AML-193 (cell line): Measurements from ENCODE around the gene RNF121.

Experiments used
- DNase-seq, 2 experiments: peaks; one replicate each; lab custom pipeline; 2025; lab: John Stamatoyannopoulos, UW

RNF121 gene

DNA sequence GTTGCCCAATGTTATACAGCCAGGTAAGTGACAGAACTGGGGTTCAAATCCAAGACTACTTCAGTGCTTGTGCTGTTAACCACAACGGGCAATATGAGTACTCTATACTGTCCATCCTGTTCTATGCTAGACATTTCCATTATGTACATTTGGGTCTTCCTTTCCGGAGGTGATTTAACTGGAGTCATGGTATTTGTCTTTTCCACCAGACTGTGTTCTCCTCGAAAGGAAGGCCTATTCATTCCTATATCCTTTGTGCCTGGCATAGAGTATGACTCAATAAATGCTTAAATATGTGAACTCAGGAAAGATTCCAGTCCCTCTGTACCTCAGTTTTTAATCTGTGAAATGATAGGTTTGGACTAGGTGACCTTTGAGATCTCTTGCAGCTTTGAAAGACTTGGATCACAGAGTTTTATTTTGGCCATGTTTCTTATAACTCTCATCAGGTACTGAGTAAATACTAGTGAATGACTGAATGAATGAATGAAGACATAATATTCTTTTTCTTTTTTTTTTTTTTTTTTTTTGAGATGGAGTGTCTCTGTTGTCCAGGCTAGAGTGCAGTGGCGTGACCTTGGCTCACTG is 6.6 kb downstream of the RNF121 start:
- DNase-seq: no peak

DNA sequence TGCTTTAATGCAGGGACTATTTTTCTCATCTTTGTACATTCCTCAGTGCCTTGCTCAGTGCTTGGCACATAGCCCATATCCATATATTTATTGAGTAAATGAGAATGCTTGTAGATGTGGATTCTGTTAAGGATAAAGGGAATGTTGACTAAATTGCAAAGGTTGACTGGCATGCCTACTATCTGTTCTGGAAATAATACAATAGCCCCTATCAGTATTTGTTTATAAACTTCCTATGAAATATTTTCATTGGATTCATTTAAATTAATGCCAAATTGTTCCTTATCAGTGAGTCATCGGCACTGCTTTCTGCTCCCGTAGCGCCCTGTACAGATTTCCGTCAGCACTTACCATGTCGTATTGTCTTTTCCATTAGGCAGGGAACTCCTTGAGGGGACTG is 8.0 kb downstream of the RNF121 start:
- no peak for DNase-seq

- no peak for DNase-seq
Measured at GRCh38 chr11:71937826-71938225, 9.0 kb downstream of the RNF121 start.

DNA sequence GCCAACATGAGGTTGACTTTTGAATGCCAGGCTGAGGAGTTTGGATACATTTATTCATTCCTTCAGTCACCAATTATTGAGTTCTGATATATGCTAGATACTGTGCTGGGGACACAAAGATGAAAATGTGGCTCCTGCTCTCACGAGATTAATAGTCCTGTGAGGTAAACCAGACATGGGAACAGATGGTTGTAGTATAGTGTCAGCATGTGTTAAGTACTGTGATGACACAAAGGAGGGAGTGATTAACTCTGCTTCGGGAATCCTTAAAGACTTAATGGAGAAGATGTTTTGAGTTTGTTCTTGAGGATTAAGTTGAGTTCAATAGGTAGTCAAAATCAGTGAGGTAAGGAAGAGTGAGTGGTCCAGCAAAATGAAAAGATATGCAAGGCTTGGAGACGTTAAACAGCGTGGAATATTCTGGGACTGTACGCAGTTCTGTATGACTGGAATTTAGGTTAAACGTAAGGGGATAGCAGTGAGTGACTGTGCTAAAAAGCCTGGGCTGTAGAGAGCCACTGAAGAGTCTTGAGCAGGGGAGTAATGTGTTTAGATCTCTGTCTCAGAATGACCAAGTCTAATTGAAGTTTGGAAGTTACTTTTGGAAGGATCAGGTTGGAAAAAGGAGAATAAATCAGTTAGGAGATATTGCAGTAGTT is 11.8 kb downstream of the RNF121 start:
- no peak for DNase-seq

DNA sequence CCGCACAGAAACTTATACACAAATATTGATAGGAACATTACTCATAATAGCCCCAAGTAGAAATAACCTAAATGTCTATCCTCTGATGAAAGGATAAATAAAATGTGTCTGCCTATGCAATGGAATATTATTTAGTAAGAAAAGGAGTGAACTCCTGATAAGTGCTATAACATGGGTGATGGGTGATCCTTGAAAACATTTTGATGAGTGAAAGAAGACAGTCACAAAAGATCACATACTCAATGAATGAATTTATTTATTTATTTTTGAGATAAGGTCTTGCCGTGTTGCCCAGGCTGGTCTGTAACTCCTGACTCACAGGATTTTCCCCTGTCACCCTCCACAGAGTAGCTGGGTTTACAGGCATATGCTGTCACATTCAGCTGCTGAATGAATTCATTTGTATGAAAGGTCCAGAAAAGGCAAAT is 17.3 kb downstream of the RNF121 start:
- no peak for DNase-seq

GRCh38 chr11:71947498-71947897 is 18.7 kb downstream of the RNF121 start:
- DNase-seq: no peak

DNA sequence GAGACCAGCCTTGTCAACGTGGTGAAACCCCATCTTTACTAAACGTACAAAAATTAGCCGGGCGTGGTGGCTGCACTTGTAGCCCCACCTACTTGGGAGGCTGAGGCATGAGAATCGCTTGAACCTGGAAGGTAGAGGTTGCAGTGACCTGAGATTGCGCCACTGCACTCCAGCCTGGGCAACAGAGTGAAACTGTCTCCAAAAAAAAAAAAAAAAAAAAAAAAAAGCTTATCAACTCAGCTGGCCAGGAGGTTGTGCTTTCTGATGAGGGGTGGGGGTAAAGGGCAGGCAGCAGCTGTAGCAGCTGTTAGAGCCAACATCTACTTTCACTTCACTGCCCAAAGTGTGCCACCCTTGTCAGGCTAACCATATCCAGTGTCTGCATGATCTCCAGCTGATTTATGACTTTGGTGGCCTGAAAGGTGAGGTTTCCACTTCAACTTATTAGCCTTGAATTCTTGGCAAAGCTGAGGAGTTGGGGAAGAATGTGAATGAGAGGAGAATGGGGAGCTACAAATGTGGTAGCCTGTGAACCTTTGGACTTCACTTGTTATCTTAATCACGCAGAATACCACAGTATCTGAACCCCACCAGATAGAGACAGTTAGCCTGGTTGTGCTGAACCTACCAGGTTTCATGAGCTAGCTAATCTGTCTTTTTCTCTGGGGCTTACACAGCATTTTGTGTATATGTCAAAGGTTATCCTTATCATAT is 19.6 kb downstream of the RNF121 start:
- DNase-seq: no peak

DNA sequence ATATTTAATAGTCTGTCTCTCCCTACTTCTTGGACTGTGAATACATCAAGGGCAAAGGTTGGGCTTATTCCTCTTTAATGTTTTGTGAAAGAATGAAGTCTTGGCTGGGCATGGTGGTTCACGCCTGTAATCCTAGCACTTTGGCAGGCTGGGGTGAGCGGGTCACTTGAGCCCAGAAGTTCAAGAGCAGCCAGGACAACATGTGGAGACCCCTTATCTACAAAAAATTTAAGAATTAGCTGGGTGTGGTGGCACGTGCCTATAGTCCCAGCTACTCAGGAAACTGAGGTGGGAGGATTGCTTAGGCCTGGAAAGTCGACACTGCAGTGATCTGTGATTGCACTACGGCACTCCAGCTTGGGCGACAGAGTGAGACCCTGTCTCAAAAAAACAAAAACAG is 20.2 kb downstream of the RNF121 start:
- no peak for DNase-seq

GRCh38 chr11:71951741-71952310 is 23.0 kb downstream of the RNF121 start:
- no peak for DNase-seq

- no peak for DNase-seq
Measured at GRCh38 chr11:71955898-71956456, 27.1 kb downstream of the RNF121 start.

GRCh38 chr11:71962428-71963038 is 33.7 kb downstream of the RNF121 start:
- peak; percentile 13 to 23 for DNase-seq

DNA sequence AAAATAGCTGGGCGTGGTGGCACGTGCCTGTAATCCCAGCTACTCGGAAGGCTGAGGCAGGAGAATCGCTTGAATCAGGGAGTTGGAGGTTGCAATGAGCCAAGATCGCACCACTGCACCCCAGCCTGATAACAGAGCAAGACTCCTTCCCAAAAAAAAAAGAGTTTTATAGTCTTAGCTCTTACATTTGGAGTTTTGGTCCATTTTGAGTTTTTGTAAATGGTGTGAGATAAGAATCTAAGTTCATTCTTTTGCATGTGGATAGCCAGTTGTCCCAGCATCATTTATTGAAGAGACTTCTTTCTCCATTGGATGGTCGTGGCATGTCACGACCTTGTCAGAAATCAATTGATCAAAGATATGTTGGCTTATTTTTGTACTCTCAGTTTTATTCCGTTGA is 34.6 kb downstream of the RNF121 start:
- no peak for DNase-seq

DNA sequence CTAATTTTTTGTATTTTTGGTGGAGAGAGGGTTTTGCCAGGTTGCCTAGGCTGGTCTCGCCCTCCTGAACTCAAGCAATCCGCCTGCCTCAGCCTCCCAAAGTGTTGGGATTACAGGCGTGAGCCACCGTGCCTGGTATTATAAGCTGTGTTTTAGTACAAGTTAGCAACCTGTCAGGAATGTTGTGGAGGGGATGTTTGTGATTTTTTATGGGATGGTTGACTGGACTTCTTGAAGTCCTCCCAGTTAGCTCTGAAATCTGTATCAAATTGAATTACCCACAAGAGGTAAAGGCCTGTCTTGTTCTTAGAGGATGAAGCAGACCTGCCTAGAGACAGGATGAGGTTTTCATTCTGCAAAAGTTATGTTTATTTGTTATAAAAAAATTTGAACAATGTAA is 35.8 kb downstream of the RNF121 start:
- no peak for DNase-seq

DNA sequence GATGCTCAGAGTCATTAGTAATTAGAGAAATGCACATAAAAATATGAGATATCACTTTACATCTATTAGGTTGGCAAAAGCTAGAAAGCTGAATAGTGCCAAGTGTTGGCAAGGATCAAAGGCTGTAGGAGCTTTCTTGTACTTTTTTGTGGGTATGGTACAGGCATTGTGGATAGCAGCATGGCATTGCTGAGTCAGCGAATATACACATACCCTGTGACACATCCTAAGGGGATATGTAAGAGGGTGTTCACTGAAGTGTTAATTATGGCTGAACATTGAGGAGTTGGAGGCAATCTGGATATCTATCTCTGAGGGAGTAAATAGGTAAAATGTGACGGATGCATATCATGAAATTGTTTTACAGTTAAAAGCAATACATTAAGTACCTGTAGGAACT is 42.8 kb downstream of the RNF121 start:
- no peak for DNase-seq

- no peak for DNase-seq
Measured at GRCh38 chr11:71976551-71976950, 47.7 kb downstream of the RNF121 start.

- DNase-seq: no peak
Measured at GRCh38 chr11:71977090-71977489, 48.2 kb downstream of the RNF121 start.

DNA sequence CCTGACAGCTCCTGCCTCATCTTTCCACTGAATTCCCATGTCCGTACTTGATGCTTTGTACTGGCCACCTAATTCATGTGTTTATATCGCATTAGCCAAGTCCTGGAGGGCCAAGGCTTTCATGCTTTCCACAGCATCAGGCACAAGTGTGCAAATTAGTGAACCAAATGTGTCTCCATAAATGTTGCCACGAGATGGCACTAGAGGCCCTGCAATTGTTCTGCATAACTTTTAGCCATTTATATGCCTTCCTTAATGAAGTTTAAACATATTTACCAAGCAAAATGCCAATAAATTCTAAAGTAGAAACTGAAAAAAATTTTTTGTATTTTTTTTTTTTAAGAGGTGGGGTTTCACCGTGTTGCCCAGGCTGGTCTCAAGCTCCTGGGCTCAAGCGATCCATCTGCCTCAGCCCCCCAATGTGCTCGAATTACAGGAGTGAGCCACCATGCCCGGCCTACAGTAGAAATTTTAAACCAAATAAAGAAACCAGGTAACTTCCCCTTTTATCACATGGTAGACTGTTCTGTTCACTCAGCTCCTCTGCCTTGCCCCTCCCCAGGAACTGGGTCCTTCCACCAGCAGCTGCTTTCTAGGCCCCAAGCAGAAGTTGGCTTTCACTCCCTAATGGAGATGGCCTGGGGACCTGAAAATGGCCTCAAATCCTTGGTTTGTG is 49.0 kb downstream of the RNF121 start:
- peak; percentile 41 to 49 for DNase-seq

DNA sequence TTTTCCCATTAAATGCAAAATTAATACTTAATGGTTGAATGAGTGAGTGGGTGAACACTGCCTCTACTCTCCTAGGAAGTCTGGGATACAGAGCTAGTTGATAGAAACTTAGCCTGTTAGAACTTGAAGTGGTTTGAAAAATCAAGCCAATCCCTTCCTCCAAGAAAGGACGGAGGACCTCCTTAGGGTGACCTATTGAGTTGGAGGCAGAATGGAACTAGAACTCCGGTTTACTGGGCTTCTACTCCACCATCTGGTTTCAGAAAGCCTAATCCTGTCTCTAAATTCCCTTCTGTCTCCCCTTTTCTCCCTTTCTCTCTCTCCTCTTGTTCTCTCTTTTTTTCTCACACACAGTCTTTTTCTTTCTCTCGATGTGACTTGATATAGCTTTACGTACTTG is 50.2 kb downstream of the RNF121 start:
- no peak for DNase-seq

DNA sequence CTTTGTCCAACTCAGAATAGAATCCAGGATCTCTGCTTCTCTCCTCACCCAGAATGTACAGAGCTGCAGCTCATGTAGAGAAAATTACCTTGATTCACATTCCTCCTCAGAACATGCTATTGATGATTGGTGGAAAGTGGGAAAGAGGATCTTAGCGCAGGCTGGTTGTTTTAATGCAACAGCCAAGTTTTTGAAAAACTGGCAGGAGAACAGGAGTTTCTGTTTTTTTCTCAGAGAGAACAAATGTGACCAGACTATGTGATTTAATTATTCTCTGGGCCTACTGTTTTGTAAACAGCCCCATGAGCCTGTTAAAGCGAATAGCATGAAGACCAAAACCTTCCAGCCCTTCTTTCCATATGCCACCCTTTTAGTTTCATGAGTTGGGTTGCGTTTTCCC is 50.8 kb downstream of the RNF121 start:
- DNase-seq: no peak

GRCh38 chr11:71986131-71986530 is 57.3 kb downstream of the RNF121 start:
- DNase-seq: peak in 1 of 2 experiments; percentile 20

DNA sequence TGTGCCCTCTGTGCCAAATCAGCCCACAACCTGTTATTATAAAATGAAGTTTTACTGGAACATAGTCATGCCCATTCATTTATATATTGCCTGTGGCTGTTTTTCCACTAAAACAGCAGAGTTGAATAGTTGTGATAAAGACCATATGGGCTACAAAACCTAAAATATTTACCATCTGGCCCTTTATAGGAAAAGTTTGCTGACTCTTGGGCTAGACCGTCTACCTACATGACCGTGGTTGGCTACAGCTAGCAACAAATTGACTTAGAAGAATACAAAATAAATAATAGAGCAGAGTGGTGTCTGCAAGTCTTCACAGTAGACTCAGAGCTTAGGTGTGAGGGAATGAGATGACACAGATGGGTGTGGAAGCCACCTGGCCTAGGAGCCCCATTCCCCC is 58.7 kb downstream of the RNF121 start:
- no peak for DNase-seq

DNA sequence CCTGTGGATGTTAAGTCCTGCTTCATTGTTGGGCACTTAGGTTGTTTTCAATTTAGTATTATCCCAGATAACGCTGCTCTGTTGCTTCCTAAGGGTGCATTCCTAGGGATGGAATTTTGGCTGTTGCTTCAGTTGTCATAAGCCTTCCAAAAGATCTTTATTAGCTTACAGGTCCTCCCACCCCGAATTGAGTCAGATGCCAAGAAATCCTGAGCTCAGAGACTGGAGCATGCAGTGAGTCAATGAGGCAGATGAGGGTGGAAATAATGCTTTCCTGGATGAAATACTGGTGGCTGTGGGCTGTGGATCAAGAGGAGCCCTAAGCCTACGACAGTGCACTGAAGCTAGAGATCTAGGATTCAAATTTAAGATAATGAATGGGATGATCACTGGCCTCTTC is 59.2 kb downstream of the RNF121 start:
- DNase-seq: no peak
